ENCODE results near the gene SUSD3.
A peak's percentile ranks its signal among the peaks of the same experiment; 100 is the strongest.
"Not testable (repeated sequence)": the region's sequence is repeated elsewhere in the genome, so short reads cannot be mapped to it uniquely, and the experiment has no call there.

The SUSD3 gene

DNA sequence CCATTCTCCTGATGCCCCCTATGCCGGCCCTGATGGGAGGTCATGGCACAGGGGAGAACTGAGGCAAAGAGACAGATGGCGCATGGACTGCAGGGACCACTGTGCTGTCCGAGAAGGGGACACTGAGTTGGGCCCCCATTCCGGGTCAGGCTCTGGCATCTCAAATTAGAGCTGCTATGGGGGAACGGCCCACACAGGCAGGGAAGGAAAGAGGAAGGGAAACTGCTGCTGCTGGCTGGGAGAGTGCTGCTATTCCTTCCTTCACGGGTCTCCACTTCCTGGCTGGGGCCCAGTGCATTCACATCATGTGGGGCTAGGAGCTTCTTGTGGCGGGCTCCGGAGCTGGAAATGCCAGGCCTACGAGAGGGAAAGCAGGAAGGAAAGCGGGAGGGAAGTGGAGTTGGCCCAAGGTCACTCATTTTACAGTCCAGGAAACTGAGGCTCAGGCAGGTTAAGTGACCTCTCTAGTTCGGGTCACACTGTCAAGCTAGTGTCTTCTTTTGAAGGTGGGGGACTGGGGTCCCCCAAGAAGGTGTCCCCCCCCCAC lies 36.2 kb downstream of the SUSD3 start:
- DNase-seq = peak; percentile 42

DNA sequence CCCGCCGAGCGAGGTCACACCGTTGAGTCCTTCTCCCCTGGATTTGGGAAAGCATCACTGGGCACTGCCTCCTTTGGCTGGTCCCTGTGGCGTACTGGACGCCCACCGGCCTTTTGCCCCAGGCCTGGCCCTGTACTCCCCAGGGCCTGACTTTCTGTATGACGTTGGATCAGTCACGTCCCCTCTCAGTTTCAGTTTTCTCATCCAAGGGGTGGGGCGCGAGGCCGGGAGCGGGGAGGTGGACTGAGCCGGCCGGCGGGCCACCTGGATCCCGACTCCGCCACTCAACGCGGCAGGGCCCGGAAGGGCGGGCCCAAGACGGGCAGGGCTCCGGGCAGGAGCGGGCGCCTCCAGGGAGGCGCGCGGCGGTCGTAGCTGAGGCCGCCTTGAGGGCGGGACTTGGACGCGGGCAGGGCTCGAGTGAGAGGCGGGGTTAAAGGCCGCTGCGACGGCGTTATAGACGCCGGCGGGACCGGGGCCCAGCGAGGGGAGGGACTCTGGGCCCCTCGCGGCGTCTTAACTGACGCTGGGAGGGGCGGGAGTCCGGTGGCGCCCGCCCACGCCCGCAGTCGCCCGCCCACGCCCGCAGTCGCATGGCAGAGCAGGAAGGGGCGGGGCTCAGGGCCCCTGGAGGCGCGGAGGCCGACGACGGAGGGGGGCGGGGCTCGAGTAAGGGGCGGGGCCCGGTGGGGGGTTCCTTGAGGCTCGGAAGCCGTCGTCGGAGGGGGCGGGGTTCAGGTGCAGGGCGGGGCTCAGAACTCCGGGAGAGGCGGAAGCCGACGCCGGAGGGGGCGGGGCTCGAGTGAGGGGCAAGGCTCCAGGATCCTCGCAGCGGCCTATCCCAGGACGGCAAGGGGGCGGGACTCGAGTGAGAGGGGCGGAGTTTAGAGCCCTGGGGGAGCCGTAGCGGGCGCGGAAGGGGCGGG lies 37.0 kb downstream of the SUSD3 start:
- DNase-seq = peak; percentile 100

- DNase-seq = peak; percentile 54
Observed at GRCh38 chr9:93096131-93096802, 37.8 kb downstream of the SUSD3 start, which contains the start of gene CARD19. Gene CARD19 (plus strand): TSS chr9:93096217. CDS start chr9:93096346, 129 bp downstream.

- DNase-seq = no peak
Observed at GRCh38 chr9:93096811-93097382, 38.4 kb downstream of the SUSD3 start.

DNA sequence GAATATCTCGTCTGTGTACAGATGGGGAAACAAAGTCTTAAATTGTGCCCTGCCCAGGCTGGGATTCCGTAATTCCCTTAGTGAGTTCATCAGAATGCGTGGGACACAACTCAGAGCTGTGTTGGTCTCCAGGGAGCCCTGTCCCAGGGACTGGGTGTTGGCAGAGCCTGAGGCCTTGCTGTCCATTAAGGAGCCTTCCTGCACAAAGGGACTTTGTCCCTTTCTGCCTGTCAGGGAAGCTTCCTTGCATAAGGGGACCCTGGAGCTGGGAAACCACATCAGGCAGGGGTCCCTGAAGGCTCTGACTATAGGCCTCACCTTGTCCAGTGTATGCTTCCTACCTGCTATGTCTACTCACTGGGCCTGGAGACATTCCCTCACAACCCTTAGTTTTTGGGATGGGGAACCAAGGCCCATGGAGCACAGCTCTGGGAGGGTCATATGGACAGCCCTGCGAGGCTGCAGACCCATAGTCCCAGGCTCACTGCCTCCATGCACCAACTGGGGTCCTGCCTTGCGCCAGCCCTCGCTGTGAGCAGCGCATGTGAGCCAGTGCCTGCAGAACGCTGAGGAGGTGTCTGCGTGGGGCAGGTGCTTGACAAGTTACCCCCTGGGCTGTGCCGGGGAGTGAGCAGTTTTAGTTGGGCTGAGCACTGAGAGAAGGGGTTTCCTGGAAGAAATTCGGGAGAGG lies 39.2 kb downstream of the SUSD3 start:
- DNase-seq = no peak

- DNase-seq = peak; percentile 75
Observed at GRCh38 chr9:93098236-93098946, 39.9 kb downstream of the SUSD3 start.

DNA sequence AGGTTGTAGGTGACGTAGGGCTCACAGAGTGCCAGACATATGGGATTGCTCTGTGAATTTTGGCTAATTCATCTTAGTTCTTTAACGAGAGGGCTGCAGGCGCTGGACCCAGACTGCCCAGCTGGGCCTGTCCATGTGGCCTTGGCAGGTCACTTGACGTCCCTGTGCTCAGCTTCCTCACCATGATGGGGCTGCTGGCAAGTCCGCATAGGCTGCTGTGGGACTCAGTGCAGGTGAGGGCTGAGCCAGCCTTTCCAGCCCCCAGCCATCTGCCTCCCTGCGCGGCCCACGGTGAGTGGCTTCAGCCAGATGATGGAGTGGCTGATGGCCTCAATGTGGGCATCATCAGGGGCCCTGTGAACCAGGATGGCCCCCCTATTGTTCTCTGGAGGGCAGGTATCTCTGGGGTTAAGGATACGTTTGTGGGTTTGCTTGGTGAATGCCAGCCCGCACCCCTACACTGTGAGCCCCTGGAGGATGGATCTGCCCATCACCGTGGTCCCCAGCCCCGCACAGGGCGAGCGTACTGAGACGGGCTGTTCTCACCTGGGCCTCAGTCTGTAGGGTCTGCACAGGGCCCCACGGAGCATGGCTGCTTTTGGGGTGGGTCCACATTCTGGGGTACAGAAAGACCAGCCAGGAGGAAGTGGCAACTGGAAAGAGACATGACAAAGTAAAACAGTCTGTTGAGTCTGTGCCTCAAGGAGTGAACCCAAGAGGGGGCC lies 41.2 kb downstream of the SUSD3 start:
- no peak for DNase-seq

- DNase-seq = no peak
Observed at GRCh38 chr9:93100276-93100636, 41.8 kb downstream of the SUSD3 start.

DNA sequence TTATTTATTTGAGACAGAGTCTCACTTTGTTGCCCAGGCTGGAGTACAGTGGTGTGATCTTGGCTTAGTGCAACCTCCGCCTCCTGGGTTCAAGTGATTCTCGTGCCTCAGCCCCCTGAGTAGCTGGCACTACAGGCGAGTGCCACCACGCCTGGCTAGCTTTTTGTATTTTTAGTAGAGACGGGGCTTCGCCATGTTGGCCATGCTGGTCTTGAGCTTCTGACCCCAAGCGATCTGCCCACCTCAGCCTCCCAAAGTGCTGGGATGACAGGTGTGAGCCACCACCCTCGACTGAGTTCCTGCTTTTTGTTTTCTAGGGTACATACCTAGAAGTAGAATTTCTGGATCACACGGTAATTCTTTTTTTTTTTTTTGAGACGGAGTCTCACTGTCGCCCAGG lies 42.6 kb downstream of the SUSD3 start:
- DNase-seq = not testable (repeated sequence)

DNA sequence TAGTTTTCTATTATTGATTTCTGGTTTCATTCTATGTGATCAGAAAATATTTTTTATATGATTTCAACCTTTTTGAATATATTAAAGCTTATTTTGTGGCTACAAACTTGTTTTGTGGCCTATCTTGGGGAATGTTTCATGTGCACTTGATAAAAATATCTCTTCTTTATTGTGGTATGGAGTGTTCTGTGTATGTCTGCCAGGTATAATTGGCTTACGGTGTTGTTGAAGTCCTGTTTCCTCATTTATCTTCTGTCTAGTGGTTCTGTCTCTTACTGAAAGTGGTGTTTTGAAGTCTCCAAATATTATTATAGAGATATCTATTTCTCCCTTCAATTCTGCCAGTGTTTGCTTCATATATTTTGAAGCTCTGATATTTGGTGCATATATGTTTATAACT lies 47.1 kb downstream of the SUSD3 start:
- no peak for DNase-seq

DNA sequence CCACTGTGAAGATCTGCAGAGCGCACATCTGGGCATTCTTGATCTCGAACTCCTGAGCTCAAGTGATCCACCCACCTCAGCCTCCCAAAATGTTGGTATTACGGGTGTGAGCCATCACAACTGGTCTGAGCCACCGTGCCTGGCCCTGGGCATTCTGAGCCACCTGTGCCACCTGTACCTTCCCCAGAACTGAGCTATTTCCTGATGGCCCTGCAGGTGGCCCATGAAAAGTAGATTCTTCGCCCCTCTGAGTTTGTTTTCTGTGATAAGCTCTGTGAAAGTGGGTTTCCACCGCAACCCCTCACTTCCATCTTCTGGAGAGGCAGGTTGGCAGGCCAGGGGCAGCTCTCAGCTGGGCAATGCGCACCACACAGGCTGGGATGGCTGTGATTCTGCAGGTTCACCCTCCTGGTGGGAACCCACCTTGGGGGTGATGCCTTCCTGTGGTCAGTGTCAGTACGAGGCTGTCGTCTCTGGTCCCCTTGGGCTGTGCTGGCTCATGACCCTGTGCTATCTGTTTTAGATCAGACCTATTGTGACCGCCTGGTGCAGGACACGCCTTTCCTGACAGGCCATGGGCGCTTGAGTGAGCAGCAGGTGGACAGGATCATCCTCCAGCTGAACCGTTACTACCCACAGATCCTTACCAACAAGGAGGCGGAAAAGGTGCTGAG lies 48.8 kb downstream of the SUSD3 start:
- DNase-seq = no peak

DNA sequence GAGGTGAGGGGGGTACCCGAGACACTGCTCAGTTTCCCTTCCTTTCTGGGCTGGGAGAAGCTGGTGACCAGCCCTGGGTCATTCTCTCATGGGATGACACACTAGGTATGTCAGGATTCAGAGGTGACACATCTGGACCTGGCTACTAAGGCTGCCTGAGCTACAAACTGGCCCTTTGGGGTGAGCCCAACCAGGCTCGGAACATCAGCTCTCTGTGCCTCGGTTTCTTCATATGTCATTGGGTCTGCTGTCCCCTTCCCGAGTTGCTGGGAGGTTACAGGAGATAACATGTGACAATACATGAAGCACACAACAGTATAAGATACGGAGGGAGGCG lies 49.3 kb downstream of the SUSD3 start:
- no peak for DNase-seq

DNA sequence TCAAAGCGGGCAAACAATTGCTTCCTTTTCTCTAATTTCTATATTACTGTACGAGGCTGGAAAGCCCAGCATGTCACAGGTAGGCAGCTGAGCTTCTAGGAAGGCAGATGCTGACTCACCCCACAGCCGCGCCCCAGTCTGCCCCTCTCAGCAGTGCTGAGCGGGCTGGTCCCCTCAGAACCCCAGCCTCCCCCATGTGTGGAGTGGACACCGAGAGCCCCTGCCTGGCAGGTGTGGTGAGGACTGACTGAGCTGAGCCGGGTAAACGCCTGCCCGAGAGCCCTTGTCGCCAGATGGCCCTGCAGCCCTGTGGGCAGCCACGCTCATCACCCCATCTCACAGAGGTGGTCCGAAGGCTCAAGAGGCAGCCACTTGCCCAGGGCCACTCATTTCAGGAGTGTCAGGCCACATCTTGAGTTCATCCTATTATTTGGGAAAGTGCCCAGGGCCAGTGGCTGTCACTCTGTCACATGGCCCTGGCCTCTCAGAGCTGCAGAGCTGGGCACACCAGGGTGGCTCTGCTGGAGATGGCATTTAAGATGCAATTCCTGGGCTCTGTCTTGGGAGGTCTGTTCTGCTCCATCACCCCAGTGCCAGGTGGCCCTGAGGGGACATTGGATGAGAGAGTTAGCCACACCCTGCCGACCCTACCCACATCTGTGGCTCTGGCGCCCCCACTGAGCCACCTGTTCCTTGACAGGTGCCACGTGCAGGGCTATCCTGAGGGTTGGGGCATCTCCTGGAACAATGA lies 50.0 kb downstream of the SUSD3 start:
- peak; percentile 72 for DNase-seq

- DNase-seq = no peak
Observed at GRCh38 chr9:93110311-93110855, 51.9 kb downstream of the SUSD3 start.

DNA sequence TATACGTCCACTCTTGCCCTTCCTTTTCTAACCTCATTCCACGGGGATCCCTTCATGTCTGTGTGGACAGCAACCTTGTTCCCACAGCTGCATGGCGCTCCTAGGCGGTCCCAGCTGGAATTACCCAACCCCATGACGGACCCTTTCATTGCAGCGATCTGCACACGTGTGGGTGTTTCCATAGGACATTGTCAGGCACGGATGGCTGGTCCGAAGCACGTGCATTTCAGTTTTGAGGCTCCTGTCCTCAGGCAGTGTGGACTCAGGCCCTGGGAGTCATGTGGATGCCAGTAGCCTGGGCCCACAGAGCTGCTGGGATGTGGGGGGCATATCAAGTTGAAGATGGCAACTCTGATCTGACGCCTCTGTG lies 52.5 kb downstream of the SUSD3 start:
- DNase-seq = no peak

GRCh38 chr9:93111371-93112115 lies 53.0 kb downstream of the SUSD3 start:
- DNase-seq = peak; percentile 56

- DNase-seq = no peak
Observed at GRCh38 chr9:93112116-93112863, 53.8 kb downstream of the SUSD3 start.

- no peak for DNase-seq
Observed at GRCh38 chr9:93112864-93113389, 54.4 kb downstream of the SUSD3 start.

All from activated CD4-positive, alpha-beta T cell treated with anti-CD3 and anti-CD28 coated beads for 48 hours (primary cell).